ENCODE results near the gene OSBPL2. TPM values are rescaled to one million over a fixed set of nuclear protein-coding genes. Genes with fewer than 3 reads are reported as not detected.

OSBPL2 gene
- total RNA-seq, 1 experiment from 2014 or later: 26.3 TPM

DNA sequence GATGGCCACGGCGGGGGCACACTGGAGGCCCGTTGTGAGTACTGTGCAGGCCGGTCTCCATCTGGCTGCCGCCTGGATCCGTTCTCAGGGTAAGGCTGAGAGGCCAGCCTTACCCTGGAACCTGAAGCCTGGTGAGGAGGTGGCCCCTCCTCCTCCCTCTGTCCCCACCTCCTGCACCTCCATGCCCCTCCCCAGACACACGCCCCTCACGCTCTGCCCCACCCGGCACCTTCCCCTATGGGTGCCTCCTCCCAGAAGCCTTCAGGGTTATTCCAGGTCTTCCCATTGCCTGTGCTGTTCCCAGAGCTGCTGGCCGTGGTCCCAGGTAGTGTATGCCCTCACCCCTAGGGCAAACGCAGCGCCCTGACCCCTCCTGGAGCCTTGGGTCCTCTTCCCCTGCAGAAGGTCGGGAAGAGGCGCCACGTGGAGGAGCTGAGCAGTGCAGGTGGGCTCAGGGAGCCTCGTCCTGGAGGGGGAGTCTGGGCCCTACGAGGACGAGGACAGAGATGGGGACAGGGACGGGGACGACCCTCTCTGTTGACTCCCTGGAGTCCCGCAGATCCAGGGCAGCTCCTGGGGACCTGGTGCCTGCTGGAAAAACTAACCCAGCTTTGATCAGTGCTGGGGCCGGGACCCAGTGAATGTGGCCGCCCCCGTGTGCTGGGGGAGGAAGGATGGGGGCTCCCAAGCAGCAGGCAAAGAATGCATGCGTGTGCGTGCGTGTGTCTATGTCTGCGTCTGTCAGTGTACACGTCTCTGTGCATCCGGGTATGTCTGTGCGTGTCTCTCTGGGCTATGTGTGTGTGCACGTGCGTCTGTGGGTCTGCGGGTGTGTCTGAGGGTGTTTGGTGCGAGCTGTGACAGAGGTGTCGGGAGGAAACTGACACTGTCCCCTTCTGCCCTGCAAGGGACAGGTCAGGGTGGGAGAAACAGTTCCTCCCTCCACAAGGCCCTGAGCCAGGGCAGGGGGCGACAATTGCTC, 10.1 kb upstream of the OSBPL2 start:
- TF ChIP-seq, protein P1, sequence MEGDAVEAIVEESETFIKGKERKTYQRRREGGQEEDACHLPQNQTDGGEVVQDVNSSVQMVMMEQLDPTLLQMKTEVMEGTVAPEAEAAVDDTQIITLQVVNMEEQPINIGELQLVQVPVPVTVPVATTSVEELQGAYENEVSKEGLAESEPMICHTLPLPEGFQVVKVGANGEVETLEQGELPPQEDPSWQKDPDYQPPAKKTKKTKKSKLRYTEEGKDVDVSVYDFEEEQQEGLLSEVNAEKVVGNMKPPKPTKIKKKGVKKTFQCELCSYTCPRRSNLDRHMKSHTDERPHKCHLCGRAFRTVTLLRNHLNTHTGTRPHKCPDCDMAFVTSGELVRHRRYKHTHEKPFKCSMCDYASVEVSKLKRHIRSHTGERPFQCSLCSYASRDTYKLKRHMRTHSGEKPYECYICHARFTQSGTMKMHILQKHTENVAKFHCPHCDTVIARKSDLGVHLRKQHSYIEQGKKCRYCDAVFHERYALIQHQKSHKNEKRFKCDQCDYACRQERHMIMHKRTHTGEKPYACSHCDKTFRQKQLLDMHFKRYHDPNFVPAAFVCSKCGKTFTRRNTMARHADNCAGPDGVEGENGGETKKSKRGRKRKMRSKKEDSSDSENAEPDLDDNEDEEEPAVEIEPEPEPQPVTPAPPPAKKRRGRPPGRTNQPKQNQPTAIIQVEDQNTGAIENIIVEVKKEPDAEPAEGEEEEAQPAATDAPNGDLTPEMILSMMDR (conservative IDR thresholded peaks at IDR 0.05; ENCODE audit: low read depth, low read length): no peak
- no peak for TF ChIP-seq EZH2 (IDR thresholded peaks at IDR 0.05; ENCODE audit: borderline replicate concordance, low read depth, low read length, poor library complexity, severe bottlenecking)
- Histone ChIP-seq H3K36me3 (ENCODE audit: insufficient read depth, low read length, poor library complexity, severe bottlenecking) (no peaks in the 10 kb centered on the region), H3K9me3 (ENCODE audit: low read depth, low read length, poor library complexity, severe bottlenecking) (no peaks in the 10 kb centered on the region), H3K27ac (ENCODE audit: low read depth, low read length, poor library complexity, severe bottlenecking) (no peak overlapping the region), H3K4me1 (ENCODE audit: insufficient read depth, low read length, poor library complexity, severe bottlenecking) (no peaks in the 10 kb centered on the region), H3K4me3 (ENCODE audit: low read depth, low read length, poor library complexity, severe bottlenecking) (no peak overlapping the region), H3K27me3 (replicated peaks; ENCODE audit: insufficient read depth, low read depth, low read length, poor library complexity) (peaks cover 41% of the 10 kb centered on the region)
- POLR2A ChIA-PET (ENCODE audit: low non-redundant PET): no interaction called here
- CTCF ChIA-PET: no interaction called here
- intact Hi-C loops (cut with micrococcal nuclease; ENCODE audit: unreplicated experiment): no loop called here
- DNase-seq (ENCODE audit: low spot score): no peak
- no TSS peak for BruUV-seq (replicated peaks)

DNA sequence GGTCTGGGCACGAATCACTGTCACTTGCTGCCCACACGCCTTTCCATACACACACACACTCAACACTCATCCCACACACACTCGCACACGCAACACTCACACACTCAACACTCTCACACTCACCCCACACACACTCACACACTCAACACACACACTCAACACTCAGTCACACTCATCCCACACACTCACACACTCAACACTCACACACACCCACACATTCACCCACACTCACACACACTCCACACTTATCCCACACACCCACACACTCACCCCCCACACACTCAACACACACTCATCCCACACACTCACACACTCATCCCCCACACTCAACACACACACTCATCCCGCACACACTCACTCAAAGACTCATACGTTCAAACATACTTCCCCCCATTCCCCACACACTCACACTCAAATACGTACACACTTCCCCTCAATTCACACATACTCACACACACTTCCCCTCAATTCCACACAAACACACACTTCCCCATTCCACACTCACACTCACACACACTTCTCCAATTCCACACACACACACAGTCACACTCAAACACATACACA, 9.3 kb upstream of the OSBPL2 start:
- H3K36me3 ChIP-seq (ENCODE audit: insufficient read depth, low read length, poor library complexity, severe bottlenecking): no peaks in the 10 kb centered on the region
- no peak overlapping the region for H3K27ac ChIP-seq (ENCODE audit: low read depth, low read length, poor library complexity, severe bottlenecking)
- H3K4me1 ChIP-seq (ENCODE audit: insufficient read depth, low read length, poor library complexity, severe bottlenecking): no peaks in the 10 kb centered on the region
- POLR2A ChIA-PET (ENCODE audit: low non-redundant PET): no interaction called here
- no TSS peak for BruUV-seq (replicated peaks)
- H3K27me3 ChIP-seq (replicated peaks; ENCODE audit: insufficient read depth, low read depth, low read length, poor library complexity): peaks cover 33% of the 10 kb centered on the region
- no peaks in the 10 kb centered on the region for H3K9me3 ChIP-seq (ENCODE audit: low read depth, low read length, poor library complexity, severe bottlenecking)
- no peak for DNase-seq (ENCODE audit: low spot score)
- intact Hi-C loops (cut with micrococcal nuclease; ENCODE audit: unreplicated experiment): no loop called here
- H3K4me3 ChIP-seq (ENCODE audit: low read depth, low read length, poor library complexity, severe bottlenecking): no peak overlapping the region
- CTCF ChIA-PET: no interaction called here
- TF ChIP-seq, protein P1 (conservative IDR thresholded peaks at IDR 0.05; ENCODE audit: low read depth, low read length): no peak
- no peak for TF ChIP-seq EZH2 (IDR thresholded peaks at IDR 0.05; ENCODE audit: borderline replicate concordance, low read depth, low read length, poor library complexity, severe bottlenecking)

DNA sequence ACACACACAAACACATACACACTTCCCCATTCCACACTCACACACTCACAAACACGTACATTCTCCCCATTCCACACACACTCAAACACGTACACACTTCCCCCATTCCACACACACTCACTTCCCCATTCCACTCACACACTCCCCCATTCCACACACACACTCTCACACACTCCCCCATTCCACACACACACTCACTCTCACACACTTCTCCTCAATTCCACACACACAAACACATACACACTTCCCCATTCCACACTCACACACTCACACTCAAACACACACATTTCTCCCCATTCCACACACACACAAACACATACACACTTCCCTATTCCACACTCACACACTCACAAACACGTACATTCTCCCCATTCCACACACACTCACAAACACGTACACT, 8.7 kb upstream of the OSBPL2 start:
- H3K27ac ChIP-seq (ENCODE audit: low read depth, low read length, poor library complexity, severe bottlenecking): no peak overlapping the region
- intact Hi-C loops (cut with micrococcal nuclease; ENCODE audit: unreplicated experiment): no loop called here
- H3K9me3 ChIP-seq (ENCODE audit: low read depth, low read length, poor library complexity, severe bottlenecking): no peaks in the 10 kb centered on the region
- no peak for TF ChIP-seq EZH2 (IDR thresholded peaks at IDR 0.05; ENCODE audit: borderline replicate concordance, low read depth, low read length, poor library complexity, severe bottlenecking)
- TF ChIP-seq, protein P1 (conservative IDR thresholded peaks at IDR 0.05; ENCODE audit: low read depth, low read length): no peak
- H3K27me3 ChIP-seq (replicated peaks; ENCODE audit: insufficient read depth, low read depth, low read length, poor library complexity): peaks cover 27% of the 10 kb centered on the region
- no peak overlapping the region for H3K4me3 ChIP-seq (ENCODE audit: low read depth, low read length, poor library complexity, severe bottlenecking)
- ChIA-PET POLR2A (ENCODE audit: low non-redundant PET) (no interaction called here), CTCF (no interaction called here)
- DNase-seq (ENCODE audit: low spot score): no peak
- no peaks in the 10 kb centered on the region for H3K36me3 ChIP-seq (ENCODE audit: insufficient read depth, low read length, poor library complexity, severe bottlenecking)
- no peaks in the 10 kb centered on the region for H3K4me1 ChIP-seq (ENCODE audit: insufficient read depth, low read length, poor library complexity, severe bottlenecking)
- no TSS peak for BruUV-seq (replicated peaks)
